Activated T-helper 17 cell treated with anti-CD3 and anti-CD28 coated beads, Interleukin-2, amount 50 U/mL, for 72 hours (primary cell): ENCODE results near the gene CCDC40. TPM values are rescaled to one million over a fixed set of nuclear protein-coding genes. Genes with fewer than 3 reads are reported as not detected.
"Not testable (repeated sequence)": the region's sequence is repeated elsewhere in the genome, so short reads cannot be mapped to it uniquely, and the experiment has no call there.

ENCODE experiments used
- ATAC-seq: fragments of 150-1000 bp; cut with Tn5 transposase; replicated peaks from 2 replicates; pipeline ENCODE4 v1.10.0; 2021; ENCODE audit warnings: mild to moderate bottlenecking, moderate library complexity
- H3K27ac Mint-ChIP-seq: one replicate; pipeline ENCODE4 v1.8.0; 2022; ENCODE audit warnings: mixed read lengths
- H3K27me3 Mint-ChIP-seq: one replicate; pipeline ENCODE4 v1.8.0; 2022; ENCODE audit warnings: mixed read lengths
- H3K36me3 Mint-ChIP-seq: one replicate; pipeline ENCODE4 v1.8.0; 2022; ENCODE audit warnings: low read depth, mild to moderate bottlenecking, mixed read lengths
- H3K4me1 Mint-ChIP-seq: one replicate; pipeline ENCODE4 v1.8.0; 2022; ENCODE audit warnings: mixed read lengths
- H3K4me3 Mint-ChIP-seq: one replicate; pipeline ENCODE4 v1.8.0; 2022; ENCODE audit warnings: mild to moderate bottlenecking, mixed read lengths
- H3K9me3 Mint-ChIP-seq: one replicate; pipeline ENCODE4 v1.8.0; 2022; ENCODE audit warnings: mixed read lengths
- total RNA-seq, 2 donors: library from RNA; stranded (reverse); gene quantifications; one replicate each; pipeline ENCODE4 v1.2.3, GENCODE V29; 2022

CCDC40 gene
- total RNA-seq, 2 donors from 2014 or later, result 0.69 TPM; not detected in 1

DNA sequence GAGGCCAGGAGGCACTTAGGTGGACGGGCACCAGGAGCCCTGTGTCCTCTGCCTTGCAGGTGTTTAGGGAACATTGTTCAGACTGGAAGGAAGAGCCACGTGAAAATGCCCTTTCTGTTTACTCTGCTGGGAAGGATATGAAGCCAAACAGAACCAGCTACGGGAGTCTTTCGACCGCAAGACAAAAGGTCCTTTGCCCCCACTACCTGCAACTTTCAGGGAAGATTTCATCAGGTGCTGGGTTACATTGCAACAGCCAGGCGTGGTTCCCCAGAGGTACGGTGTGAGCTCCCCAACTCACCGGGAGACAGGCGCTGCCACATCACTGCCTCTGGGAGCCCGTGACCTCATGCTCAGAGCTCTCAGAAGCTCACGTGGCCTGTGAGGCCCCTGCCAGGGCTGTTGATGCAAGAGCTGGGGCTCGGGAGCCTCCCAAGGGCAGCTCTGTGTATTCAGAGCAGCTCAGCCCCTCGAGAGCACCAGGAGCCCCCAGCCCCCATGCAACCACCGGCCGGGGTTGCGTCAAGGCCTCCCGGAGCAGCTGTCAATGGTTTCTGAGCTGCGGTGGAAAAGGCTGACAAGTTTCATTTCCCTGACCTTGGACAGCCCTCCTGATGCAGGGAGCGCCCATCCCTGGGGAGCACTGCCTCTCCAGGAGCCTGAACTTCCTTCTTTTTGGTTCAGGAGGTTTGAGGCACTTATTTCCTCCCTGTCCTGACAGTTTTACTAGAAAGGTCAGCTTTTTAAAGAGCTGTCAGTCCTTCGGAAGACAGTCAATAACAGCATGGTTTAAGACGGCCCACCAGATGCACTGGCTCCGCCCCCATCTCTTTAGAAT, 42.8 kb upstream of the CCDC40 start:
- peaks cover 20% of the 10 kb centered on the region for H3K4me1 Mint-ChIP-seq
- no peak overlapping the region for H3K27ac Mint-ChIP-seq
- no peaks in the 10 kb centered on the region for H3K27me3 Mint-ChIP-seq
- H3K36me3 Mint-ChIP-seq, result no peaks in the 10 kb centered on the region
- H3K9me3 Mint-ChIP-seq, result no peaks in the 10 kb centered on the region
- peak overlapping the region; percentile 84 for H3K4me3 Mint-ChIP-seq
- no peak for ATAC-seq

DNA sequence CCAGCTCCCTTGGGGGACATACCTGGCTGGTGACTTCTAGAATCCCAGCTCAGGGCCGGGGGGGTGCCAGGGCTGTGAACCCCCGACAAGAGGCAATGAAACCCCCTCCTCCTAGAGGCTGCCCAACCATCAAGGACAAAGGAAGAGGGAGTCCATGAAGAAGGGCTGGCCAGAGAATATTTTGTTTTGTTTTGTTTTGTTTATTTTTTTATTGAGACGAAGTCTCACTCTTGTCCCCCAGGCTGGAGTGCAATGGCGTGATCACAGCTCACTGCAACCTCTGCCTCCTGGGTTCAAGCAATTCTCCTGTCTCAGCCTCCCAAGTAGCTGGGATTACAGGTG, 42.2 kb upstream of the CCDC40 start:
- not testable (repeated sequence) for H3K36me3 Mint-ChIP-seq, H3K9me3 Mint-ChIP-seq, H3K27ac Mint-ChIP-seq, H3K4me3 Mint-ChIP-seq, ATAC-seq, H3K27me3 Mint-ChIP-seq
- peaks cover 20% of the 10 kb centered on the region for H3K4me1 Mint-ChIP-seq

DNA sequence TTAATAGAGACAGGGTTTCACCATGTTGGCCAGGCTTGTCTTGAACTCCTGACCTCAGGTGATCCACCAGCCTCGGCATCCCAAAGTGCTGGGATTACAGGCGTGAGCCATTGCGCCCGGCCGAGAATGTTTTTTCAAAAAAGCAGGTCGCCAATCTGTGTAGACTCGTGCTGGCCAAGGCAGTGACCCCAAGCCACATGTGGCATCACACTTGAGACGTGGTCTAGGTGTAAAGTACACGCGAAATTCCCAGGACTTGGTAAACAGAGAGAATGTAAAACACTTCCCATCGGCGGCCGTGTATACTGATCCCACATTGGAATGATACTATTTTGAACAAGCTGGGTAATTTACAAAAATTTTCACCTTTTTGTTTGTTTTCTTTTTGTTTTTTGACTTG, 41.8 kb upstream of the CCDC40 start:
- H3K36me3 Mint-ChIP-seq, result no peaks in the 10 kb centered on the region
- H3K4me1 Mint-ChIP-seq, result peaks cover 20% of the 10 kb centered on the region
- H3K9me3 Mint-ChIP-seq, result no peaks in the 10 kb centered on the region
- H3K27ac Mint-ChIP-seq, result no peak overlapping the region
- ATAC-seq, result no peak
- H3K27me3 Mint-ChIP-seq, result no peaks in the 10 kb centered on the region
- no peak overlapping the region for H3K4me3 Mint-ChIP-seq

DNA sequence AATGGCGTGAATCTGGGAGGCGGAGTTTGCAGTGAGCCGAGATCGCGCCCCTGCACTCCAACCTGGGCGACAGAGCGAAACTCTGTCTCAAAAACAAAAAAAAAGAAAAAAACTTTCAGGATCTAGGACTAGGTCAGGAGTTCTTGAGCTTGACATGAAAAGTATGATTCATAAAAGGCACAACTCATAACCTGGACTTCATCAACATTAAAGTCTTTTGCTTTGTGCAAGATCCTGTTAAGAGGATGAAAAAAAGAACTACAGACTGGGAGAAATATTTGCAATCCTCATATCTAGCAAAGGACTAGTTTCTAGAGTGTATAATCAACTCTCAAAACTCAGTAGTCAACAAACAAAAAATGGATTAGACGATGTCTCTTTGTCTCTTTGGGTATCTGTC, 40.7 kb upstream of the CCDC40 start:
- H3K27me3 Mint-ChIP-seq, result no peaks in the 10 kb centered on the region

DNA sequence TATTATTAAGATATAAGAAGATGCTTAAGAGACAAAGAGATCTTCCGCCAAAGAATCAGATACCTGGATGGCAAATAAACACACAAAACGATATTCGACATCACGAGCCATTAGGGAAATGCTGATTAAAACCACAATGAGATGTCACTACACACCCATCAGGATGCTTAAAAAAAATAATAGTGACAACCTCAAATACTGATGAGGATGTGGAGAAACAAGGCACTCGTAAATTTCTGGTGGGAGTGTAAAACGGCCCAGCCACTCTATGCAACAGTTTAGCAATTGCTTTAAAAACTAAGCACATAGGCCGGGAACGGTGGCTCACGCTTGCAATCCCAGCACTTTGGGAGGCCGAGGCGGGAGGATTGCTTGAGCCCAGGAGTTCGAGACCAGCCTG, 40.2 kb upstream of the CCDC40 start:
- Mint-ChIP-seq H3K4me3 (peak overlapping the region; percentile 83), H3K27me3 (no peaks in the 10 kb centered on the region), H3K9me3 (no peaks in the 10 kb centered on the region), H3K27ac (peak overlapping the region; percentile 66), H3K36me3 (no peaks in the 10 kb centered on the region), H3K4me1 (peaks cover 20% of the 10 kb centered on the region)
- ATAC-seq, result no peak

More for the DNA sequence above, 40.7 kb upstream of the CCDC40 start:
- Mint-ChIP-seq H3K9me3 (no peaks in the 10 kb centered on the region), H3K36me3 (no peaks in the 10 kb centered on the region), H3K4me1 (peaks cover 20% of the 10 kb centered on the region), H3K4me3 (no peak overlapping the region), H3K27ac (no peak overlapping the region)
- ATAC-seq, result no peak

DNA sequence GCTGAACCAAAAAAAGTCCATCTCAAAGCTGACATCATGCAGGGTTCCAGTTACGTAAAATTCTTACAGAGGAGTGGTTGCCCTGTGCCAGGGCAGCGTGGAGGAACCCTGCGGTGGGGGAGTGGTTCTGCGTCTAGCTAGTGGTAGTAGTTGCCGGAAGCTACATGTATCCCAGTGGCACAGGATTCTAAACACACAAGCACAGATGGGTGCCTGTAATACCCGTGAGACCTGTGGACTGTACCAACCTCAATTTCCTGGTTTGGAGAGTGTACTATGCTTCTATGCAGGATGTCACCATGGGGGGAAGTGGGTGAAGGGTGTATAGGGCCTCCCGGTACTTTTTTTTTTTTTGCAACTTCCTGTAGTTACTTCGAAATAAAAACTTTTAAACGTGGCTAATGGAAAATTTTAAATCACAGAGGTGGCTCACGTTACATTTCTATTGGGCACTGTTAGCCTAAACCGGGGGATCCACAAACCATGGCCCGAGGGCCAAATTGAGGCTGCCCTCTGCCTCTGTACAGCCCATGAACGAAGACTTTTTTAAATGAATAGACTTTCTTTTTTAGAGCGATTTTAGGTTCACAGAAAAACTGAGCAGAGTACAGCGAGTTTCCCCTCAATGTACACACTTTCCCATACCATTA, 39.3 kb upstream of the CCDC40 start:
- Mint-ChIP-seq H3K27me3 (no peaks in the 10 kb centered on the region), H3K4me1 (peaks cover 19% of the 10 kb centered on the region), H3K9me3 (no peaks in the 10 kb centered on the region), H3K4me3 (peak overlapping the region; percentile 83), H3K36me3 (no peaks in the 10 kb centered on the region), H3K27ac (peak overlapping the region; percentile 91)
- ATAC-seq, result peak; percentile 96

DNA sequence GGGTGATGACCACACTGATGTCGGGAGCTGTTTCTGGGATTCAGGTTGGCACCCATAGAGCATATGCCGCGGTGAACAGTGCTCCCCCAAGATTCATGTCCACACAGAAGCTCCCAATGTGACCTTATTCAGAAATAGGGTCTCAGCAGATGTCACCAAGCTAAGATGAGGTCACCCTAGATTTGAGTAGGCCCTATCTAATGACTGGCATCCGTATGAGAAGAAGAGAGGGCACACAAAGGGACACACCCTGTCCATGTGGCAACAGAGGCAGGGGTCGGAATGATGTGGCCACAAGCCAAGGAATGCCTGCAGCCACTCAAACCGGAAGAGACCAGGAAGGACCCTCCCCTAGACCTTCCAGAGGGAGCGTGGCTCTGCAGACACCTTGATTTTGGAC, 36.3 kb upstream of the CCDC40 start:
- peaks cover 12% of the 10 kb centered on the region for H3K4me1 Mint-ChIP-seq
- H3K36me3 Mint-ChIP-seq, result no peaks in the 10 kb centered on the region
- H3K27me3 Mint-ChIP-seq, result no peaks in the 10 kb centered on the region
- H3K9me3 Mint-ChIP-seq, result no peaks in the 10 kb centered on the region
- H3K27ac Mint-ChIP-seq, result no peak overlapping the region
- H3K4me3 Mint-ChIP-seq, result no peak overlapping the region
- no peak for ATAC-seq

DNA sequence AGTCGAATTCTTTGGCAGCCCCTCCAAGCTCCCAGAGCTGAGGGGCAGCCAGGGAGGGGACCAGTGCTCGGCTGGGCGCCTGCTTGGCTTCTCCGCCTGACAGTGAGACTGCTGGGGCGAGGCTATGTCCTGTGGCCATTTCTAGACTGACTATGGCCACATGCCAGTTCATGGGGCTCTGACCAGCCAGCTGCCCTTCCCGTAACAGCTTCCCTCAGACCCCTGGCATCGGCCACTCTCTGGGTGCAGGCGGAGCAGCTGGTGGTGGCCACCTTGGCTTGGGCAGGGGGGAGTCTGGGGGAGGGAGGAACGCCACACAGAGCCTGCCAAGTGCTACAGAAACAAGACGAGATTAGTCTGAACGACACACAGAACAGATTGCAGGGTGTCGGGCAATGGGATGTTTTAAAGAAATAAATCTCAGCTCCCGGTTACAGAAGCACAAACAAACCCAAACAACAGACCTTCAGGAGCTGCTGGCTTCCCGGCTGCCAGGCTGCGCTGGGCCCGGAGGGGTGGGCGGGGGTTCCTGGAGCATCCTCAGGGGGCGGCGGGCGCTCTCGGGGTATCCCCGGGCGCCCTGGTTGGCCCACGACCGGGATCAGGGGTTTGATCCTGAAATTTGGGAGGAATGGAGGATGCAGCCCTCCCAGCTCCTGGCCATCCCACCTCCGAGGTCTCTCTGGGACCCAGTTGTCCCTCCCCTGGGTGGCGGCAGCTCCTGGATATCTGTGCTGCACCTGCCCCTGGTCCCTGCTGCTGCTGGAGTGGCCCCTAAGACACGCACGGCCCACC, 35.3 kb upstream of the CCDC40 start:
- Mint-ChIP-seq H3K27ac (no peak overlapping the region), H3K4me1 (peaks cover 13% of the 10 kb centered on the region), H3K4me3 (no peak overlapping the region), H3K27me3 (no peaks in the 10 kb centered on the region), H3K9me3 (no peaks in the 10 kb centered on the region), H3K36me3 (no peaks in the 10 kb centered on the region)
- no peak for ATAC-seq

DNA sequence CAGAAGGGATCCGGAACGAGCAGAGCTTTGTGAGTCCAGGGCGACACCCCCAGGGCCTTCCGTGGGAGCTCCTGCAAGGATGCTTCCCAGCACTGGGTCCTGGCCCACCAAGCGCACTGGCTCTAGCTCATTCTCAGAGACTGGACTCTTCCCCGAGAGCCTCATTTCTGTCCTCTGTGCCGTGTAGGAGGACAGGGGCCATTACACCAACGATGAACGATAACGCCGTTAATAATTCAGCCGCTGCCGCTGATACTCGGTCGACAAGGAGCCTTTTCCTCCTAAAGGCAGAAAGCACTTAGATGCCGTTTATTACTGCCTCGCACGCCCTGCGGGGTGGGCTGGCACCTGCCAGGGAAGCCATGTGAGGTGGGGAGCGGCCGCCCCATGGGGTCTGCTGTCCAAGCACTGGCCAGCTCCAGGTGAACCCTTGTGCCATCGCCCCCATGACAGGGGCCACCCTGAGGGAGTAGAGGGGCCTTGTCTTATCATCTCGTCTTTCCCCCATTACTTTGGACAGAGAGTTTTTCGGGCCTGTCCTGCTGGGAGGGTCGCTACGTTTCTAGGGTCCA, 34.3 kb upstream of the CCDC40 start:
- Mint-ChIP-seq H3K27me3 (no peaks in the 10 kb centered on the region), H3K36me3 (no peaks in the 10 kb centered on the region), H3K9me3 (no peaks in the 10 kb centered on the region), H3K4me3 (no peak overlapping the region), H3K4me1 (peaks cover 7% of the 10 kb centered on the region), H3K27ac (no peak overlapping the region)
- ATAC-seq, result no peak

DNA sequence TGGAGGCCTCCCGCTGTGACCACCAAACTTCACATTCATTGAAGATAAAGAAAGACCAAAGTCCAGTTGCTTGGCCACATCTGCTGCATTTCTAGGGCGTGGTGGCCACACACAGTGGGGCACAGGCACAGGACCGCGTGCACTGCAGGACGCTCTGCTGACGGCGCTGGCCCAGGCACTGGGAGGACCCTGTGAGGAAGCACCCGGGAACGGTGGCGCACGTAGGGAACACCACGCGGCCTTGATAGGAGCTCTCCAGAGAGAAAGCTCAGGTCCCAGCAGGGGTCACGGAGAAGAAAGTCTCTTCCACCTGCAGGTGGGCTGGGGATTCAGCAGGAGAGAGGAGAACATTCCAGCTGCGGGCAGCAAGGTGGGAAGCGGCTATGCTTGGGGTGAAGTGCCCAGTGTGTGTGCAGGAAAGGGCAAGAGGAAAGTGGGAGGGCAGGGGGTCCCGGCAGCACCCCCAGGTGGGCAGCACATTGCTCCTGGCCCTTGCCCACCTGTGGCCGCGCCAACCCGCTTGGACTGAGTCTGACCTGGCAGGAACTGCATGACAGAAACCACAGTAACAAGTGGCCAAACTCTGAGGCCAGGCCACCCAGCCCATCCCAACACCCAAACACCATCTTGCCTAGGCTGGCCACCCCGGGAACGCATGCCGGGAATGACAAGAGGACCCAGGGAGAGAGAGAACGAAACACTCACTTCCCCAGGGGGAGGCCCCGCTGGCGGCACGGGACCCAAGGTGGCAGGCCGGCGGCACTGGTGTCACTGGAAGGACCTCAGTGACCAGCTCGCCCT, 33.6 kb upstream of the CCDC40 start:
- Mint-ChIP-seq H3K27me3 (no peaks in the 10 kb centered on the region), H3K36me3 (no peaks in the 10 kb centered on the region), H3K27ac (no peak overlapping the region), H3K4me3 (no peak overlapping the region), H3K9me3 (no peaks in the 10 kb centered on the region), H3K4me1 (peaks cover 5% of the 10 kb centered on the region)
- no peak for ATAC-seq

DNA sequence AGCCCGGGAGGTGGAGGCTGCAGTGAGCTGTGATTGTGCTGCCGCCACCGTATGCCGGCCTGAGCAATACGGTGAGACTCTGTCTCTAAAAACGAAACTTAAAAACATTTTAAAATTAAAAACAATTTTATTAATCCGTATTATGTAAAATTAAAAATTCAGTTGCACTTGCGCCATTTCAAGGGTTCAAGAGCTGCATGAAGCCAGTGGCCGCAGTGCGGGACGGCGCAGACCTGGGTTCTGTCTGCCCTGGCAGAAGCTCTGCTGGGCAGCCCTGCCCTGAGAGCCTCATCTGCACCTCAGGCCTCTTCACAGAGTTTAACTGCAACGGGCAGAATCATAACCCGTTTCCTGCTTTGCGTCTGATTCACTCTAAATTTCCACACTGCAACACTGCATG, 32.5 kb upstream of the CCDC40 start:
- H3K36me3 Mint-ChIP-seq, result no peaks in the 10 kb centered on the region
- H3K4me3 Mint-ChIP-seq, result no peak overlapping the region
- no peak for ATAC-seq
- peaks cover 5% of the 10 kb centered on the region for H3K4me1 Mint-ChIP-seq
- H3K9me3 Mint-ChIP-seq, result no peaks in the 10 kb centered on the region
- H3K27me3 Mint-ChIP-seq, result no peaks in the 10 kb centered on the region
- no peak overlapping the region for H3K27ac Mint-ChIP-seq

DNA sequence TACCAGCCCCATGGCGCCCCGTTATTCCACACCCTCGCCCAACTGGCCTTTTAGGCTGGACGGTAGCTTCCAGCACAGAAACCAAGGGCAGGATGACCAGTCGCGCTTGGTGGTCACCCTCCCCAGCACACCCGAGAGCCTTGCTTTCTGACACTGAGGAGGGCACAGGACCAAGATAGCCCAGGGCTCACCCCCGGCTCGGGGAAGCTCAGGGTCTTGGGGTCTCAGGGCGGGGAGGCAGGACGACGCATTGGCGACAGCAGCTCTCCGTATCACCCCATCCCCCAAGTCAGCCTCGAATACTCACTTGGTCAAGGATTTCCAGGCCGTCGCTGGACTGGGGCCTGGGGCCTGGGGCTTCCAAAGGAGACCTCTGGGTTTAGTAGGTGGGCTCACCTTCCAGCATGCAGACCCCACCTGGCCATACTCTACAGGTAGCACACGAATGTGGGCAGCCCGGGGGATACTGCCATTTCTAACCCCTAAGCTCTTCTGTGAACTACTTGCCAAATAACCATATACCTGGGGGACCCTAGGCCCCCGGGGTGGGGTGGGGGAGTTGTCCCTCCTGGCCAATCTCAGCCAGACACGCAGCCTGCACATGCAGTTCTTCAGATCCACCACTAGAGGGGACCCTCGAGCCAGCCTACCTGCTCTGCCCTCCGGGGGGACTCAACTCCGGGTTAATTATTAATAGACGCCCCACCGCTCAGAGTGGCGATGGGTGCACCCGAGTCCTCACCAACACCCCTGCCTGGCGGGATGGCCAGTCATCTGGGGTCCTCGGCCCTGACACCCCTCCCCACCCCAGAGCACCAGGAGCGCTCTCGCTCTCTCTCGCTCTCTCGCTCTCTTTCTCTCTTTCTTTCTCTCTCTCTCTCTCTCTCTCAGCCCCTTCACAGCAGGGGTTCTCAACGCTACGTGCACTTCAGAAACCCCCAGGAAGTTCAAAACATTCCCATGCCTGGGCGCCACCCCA, 30.8 kb upstream of the CCDC40 start:
- Mint-ChIP-seq H3K4me1 (peaks cover 5% of the 10 kb centered on the region), H3K9me3 (no peaks in the 10 kb centered on the region), H3K36me3 (no peaks in the 10 kb centered on the region), H3K27ac (no peak overlapping the region), H3K27me3 (no peaks in the 10 kb centered on the region), H3K4me3 (peak overlapping the region; percentile 25)
- peak; percentile 59 for ATAC-seq

DNA sequence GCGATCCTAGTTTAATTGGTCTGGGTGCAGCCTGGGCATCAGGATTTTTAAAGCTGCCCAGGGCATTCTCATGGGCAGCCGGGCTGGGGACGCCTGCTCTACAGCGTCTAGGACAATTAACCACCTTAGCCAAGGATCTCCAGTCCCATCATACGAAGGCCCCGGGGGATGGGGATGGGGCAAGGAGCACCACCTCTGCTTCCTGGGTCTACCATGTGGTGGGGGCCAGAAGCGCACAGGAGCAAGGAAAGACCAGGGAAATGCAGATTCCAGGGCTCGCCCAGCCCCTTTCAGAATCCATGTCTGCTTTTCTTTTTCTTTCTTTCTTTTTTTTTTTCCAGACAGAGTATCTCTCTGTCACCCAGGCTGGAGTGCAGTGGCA, 30.1 kb upstream of the CCDC40 start:
- Mint-ChIP-seq H3K27ac (no peak overlapping the region), H3K4me3 (peak overlapping the region; percentile 25), H3K4me1 (peaks cover 5% of the 10 kb centered on the region), H3K27me3 (no peaks in the 10 kb centered on the region), H3K9me3 (no peaks in the 10 kb centered on the region), H3K36me3 (no peaks in the 10 kb centered on the region)
- no peak for ATAC-seq
